Endothelial cell of umbilical vein (primary cell): ENCODE results near the gene LIPG.
"Not testable (repeated sequence)": the region's sequence is repeated elsewhere in the genome, so short reads cannot be mapped to it uniquely, and the experiment has no call there.

Source experiments
- CTCF ChIP-seq, 2 donors: IDR thresholded peaks; 1 replicate in 1 of 2; 2 replicates in 1 of 2; pipeline ENCODE4 v1.5.1; 2011; ENCODE audit warnings: low read length in 2 of 2, mild to moderate bottlenecking in 2 of 2, moderate library complexity in 2 of 2, control low read depth in 1 of 2, inconsistent platforms in 1 of 2, low read depth in 1 of 2; ENCODE audit not compliant: insufficient read depth in 1 of 2; ENCODE audit errors: extremely low read depth in 1 of 2
- EZH2 ChIP-seq: IDR thresholded peaks from 2 replicates; pipeline ENCODE4 v1.6.1; 2012; ENCODE audit warnings: borderline replicate concordance, low read depth, mild to moderate bottlenecking, moderate library complexity, low read length, inconsistent platforms; ENCODE audit not compliant: severe bottlenecking
- FOS ChIP-seq: IDR thresholded peaks from 2 replicates; pipeline ENCODE4 v1.6.1; 2011; ENCODE audit warnings: mild to moderate bottlenecking, low read length, moderate library complexity, borderline replicate concordance; ENCODE audit not compliant: insufficient read depth
- GATA2 ChIP-seq: IDR thresholded peaks from 2 replicates; pipeline ENCODE4 v1.7.0; 2011; ENCODE audit warnings: low read depth, mild to moderate bottlenecking, moderate library complexity, mixed read lengths, low read length; ENCODE audit not compliant: insufficient read length, insufficient read depth
- JUN ChIP-seq: IDR thresholded peaks from 2 replicates; pipeline ENCODE4 v1.6.1; 2011; ENCODE audit warnings: borderline replicate concordance, low read depth; ENCODE audit not compliant: insufficient read length, insufficient read depth
- MYC ChIP-seq: IDR thresholded peaks from one replicate; pipeline ENCODE4 v1.6.1; 2011; ENCODE audit warnings: mild to moderate bottlenecking, low read depth, low read length
- POLR2A ChIP-seq: IDR thresholded peaks from 2 replicates; pipeline ENCODE4 v1.6.1; 2012; ENCODE audit warnings: low read depth, mild to moderate bottlenecking, control low read depth, low read length
- POLR2AphosphoS5 ChIP-seq: IDR thresholded peaks from 2 replicates; pipeline ENCODE4 v1.6.1; 2012; ENCODE audit warnings: low read depth, mild to moderate bottlenecking, control low read depth, low read length, moderate library complexity; ENCODE audit not compliant: insufficient read depth
- TF ChIP-seq, protein P1 (sequence below): IDR thresholded peaks from 2 replicates; pipeline ENCODE4 v1.6.1; 2011; ENCODE audit not compliant: insufficient read depth, insufficient read length

GRCh38 chr18:49515003-49515402, 46.9 kb upstream of the LIPG start:
- not testable (repeated sequence) for TF ChIP-seq CTCF (IDR thresholded peaks at IDR 0.05; ENCODE audit: extremely low read depth in 1 of 2, insufficient read depth in 1 of 2, low read depth in 1 of 2, low read length in 2 of 2); POLR2A; POLR2AphosphoS5; EZH2; JUN; FOS; MYC; GATA2
- TF ChIP-seq, protein P1, sequence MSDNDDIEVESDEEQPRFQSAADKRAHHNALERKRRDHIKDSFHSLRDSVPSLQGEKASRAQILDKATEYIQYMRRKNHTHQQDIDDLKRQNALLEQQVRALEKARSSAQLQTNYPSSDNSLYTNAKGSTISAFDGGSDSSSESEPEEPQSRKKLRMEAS = not testable (repeated sequence)
